PFSK-1 (cell line): ENCODE results near the gene TMC1.

ENCODE experiments used
- FOXP2 ChIP-seq: optimal IDR thresholded peaks from 2 replicates; pipeline ENCODE3; 2011; ENCODE audit warnings: borderline replicate concordance, control low read depth, inconsistent platforms; ENCODE audit not compliant: insufficient read depth; ENCODE audit errors: extremely low read length, extremely low read depth
- POLR2AphosphoS5 ChIP-seq: IDR thresholded peaks from 2 replicates; pipeline ENCODE4 v1.6.1; 2012; ENCODE audit warnings: low read depth, mild to moderate bottlenecking, control low read depth, low read length, moderate library complexity
- SIN3A ChIP-seq: IDR thresholded peaks from 2 replicates; pipeline ENCODE4 v1.6.1; 2012; ENCODE audit warnings: mild to moderate bottlenecking, low read length, moderate library complexity, borderline replicate concordance; ENCODE audit not compliant: insufficient read depth
- TAF1 ChIP-seq: IDR thresholded peaks from 2 replicates; pipeline ENCODE4 v1.6.1; 2012; ENCODE audit warnings: low read length, control low read depth, borderline replicate concordance; ENCODE audit not compliant: insufficient read depth
- TF ChIP-seq, protein P1 (sequence below), 2 experiments: IDR thresholded peaks; 2 replicates each; pipeline versions ENCODE4 v1.6.1 to v1.8.0; 2011 to 2012; ENCODE audit warnings: low read depth in 2 of 2, low read length in 2 of 2, control low read depth in 1 of 2, inconsistent platforms in 1 of 2, mild to moderate bottlenecking in 1 of 2, moderate library complexity in 1 of 2; ENCODE audit not compliant: insufficient read depth in 1 of 2

The TMC1 gene

DNA sequence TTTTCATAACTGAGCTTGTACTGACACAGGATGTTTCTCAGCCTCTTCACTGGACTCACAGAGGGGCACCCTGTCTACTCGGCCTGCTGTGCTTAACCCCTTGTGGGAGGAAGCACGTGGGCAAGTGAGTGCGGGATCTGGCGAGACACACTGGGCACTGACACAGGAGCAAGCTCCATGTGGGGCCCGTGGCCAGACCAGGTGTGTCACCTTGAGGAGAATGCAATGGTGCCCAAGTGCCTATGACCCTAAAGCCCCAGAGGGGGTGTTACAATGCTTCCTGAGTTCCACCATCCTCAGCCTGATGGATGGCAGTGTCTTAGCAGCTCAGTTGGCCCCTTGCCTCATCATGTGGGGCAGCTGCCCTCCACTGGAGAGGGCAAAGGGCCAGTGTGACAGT lies 302.6 kb downstream of the TMC1 start:
- no peak for TF ChIP-seq FOXP2
- TF ChIP-seq TAF1 = no peak
- TF ChIP-seq, protein P1, sequence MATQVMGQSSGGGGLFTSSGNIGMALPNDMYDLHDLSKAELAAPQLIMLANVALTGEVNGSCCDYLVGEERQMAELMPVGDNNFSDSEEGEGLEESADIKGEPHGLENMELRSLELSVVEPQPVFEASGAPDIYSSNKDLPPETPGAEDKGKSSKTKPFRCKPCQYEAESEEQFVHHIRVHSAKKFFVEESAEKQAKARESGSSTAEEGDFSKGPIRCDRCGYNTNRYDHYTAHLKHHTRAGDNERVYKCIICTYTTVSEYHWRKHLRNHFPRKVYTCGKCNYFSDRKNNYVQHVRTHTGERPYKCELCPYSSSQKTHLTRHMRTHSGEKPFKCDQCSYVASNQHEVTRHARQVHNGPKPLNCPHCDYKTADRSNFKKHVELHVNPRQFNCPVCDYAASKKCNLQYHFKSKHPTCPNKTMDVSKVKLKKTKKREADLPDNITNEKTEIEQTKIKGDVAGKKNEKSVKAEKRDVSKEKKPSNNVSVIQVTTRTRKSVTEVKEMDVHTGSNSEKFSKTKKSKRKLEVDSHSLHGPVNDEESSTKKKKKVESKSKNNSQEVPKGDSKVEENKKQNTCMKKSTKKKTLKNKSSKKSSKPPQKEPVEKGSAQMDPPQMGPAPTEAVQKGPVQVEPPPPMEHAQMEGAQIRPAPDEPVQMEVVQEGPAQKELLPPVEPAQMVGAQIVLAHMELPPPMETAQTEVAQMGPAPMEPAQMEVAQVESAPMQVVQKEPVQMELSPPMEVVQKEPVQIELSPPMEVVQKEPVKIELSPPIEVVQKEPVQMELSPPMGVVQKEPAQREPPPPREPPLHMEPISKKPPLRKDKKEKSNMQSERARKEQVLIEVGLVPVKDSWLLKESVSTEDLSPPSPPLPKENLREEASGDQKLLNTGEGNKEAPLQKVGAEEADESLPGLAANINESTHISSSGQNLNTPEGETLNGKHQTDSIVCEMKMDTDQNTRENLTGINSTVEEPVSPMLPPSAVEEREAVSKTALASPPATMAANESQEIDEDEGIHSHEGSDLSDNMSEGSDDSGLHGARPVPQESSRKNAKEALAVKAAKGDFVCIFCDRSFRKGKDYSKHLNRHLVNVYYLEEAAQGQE (IDR thresholded peaks at IDR 0.05; ENCODE audit: insufficient read depth in 1 of 2, low read depth in 2 of 2, low read length in 2 of 2) = no peak

DNA sequence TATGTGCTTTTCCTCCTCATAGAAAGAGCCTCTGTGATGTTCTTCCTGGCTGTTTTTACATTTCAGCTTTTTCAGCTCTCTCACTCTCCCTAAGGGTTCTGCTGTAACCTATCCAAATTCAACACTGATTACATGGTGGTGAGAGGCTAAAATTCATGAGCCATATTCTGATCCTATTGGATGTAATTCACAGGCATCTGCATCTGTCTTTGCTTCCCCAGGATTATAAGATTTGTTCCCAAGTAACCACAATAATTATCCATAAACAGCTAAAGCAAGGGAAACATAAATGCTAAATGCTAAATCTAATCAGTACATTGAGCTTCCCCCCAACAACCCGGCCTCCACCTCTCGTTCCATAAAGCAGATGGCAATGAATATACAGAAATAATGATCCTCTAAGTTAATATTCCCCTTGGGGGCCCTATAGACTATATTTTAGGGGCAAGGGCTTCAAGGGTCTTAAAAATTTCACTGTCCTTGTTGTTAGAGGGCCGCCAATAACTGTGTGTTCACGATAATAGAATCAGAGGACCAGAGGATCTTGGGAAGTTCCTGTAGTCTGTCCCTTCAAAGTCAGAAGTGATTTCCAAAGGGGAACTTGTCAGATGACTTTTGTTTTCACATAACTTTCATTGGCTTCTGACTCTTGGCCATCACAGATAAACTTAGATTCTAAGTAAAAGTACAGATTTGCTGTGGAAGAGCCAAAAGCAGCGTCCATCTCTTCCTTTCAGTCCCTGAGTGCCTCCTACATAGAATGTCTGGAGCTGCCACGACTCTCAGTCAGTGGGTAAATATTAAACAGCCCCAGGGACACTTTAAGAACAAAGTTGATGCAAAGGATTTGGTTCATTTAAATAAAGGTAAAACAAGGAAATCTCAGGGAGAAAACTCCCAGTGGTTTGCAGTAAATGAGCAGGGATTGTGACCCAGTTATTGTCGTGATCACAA lies 305.9 kb downstream of the TMC1 start:
- no peak for TF ChIP-seq FOXP2

DNA sequence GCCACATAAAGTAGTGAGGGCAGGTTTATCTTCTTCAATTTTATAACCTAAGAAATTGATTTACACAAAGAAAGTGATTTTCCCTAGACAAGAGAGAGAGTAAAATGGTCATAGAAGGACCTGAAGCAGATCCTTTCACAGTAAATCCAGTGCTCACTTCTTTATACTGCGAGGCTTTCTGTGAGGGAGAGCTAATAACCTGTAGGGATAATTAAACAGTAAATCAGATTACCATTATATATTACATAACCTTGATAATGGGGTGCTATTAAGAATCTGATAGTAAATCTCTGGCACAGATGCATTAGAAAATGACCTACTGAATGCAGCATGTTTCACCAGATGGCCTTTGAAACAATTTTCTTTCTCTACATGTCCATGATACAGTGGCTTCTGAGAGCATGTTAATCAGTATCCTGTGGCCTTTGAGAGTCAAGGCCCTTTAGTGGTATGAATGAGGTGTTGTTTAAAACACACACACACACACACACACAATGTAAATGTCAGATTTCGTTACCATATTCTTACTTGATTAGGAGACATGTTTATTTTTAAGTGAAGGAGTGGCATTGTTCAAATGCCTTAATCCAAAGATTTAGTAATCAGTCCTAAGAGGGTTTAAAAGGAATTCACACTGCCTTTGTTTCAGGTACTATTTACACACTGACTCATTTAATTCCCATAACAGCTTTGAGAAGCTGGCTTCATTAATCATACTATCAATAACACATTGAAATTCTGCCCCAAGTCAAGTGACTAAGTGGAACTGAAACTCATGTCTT lies 306.7 kb downstream of the TMC1 start:
- TF ChIP-seq SIN3A (no peak), FOXP2 (no peak), TAF1 (no peak), POLR2AphosphoS5 (no peak)
- TF ChIP-seq, protein P1 (IDR thresholded peaks at IDR 0.05; ENCODE audit: insufficient read depth in 1 of 2, low read depth in 2 of 2, low read length in 2 of 2) = no peak

DNA sequence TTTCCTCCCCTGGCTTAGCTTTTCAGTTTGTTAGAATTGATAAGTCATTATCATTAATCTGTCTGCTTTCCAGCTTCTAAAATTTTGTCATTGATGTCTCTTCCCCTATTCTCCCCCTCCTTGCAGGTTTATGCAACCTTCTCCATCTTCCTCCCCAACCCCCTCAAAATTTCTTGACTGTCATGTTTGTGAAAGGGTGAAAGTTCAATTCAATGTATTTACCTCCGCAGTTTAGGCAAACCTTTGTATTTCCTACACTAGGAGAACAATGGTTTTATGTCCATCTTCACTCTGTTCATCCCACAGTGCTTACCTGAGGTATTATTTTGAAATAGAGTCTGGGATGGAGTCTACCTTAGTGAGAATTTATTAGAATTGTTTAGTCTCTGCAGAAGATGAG lies 313.6 kb downstream of the TMC1 start:
- no peak for TF ChIP-seq TAF1
- TF ChIP-seq FOXP2 = no peak
- TF ChIP-seq, protein P1 (IDR thresholded peaks at IDR 0.05; ENCODE audit: insufficient read depth in 1 of 2, low read depth in 2 of 2, low read length in 2 of 2) = no peak
- TF ChIP-seq SIN3A = no peak
- TF ChIP-seq POLR2AphosphoS5 = no peak

DNA sequence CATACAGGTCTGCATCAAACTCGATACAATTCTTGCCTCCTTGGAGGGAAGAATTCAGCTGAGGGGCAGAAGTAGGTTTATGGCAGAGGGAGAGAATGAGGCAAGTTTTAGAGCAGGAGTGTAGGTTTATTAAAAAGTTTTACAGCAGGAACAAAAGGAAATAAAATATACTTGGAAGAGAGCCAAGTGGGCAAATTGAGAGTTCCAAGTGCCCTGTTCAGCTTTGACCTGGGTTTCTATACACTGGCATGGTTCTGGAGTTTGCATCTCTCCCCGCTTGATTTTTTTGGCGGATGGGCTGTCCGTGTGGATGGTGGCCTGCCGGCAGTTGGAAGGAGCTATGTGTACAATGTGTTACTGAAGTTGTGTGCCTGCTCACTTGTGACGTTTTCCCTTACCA lies 315.4 kb downstream of the TMC1 start:
- TF ChIP-seq SIN3A (no peak), POLR2AphosphoS5 (no peak), FOXP2 (no peak), TAF1 (no peak)
- TF ChIP-seq, protein P1 (IDR thresholded peaks at IDR 0.05; ENCODE audit: insufficient read depth in 1 of 2, low read depth in 2 of 2, low read length in 2 of 2) = no peak
